Neural cell (in vitro differentiated cells): ENCODE results near the gene PWWP2B. TPM values are rescaled to one million over a fixed set of nuclear protein-coding genes. Genes with fewer than 3 reads are reported as not detected.

Experiments used
- H2AFZ ChIP-seq: fragments of 200-600, 300-800 bp; sonication (generic), shearing (Covaris generic); 2 replicates; pipeline ENCODE4 v1.6.0; 2014; ENCODE audit warnings: low read depth, mild to moderate bottlenecking, antibody characterized with exemption, low read length, moderate library complexity
- H3F3A ChIP-seq: fragments of 200-600 bp; shearing (Covaris generic); 2 replicates; pipeline ENCODE4 v1.6.1; 2016; ENCODE audit warnings: mild to moderate bottlenecking, moderate library complexity, mixed read lengths, antibody characterized with exemption, low read length; ENCODE audit not compliant: insufficient read depth, poor library complexity, severe bottlenecking
- H3K27ac ChIP-seq: fragments of 200-600, 300-800 bp; sonication (generic), shearing (Covaris generic); 2 replicates; pipeline ENCODE4 v1.5.1; 2014; ENCODE audit warnings: mild to moderate bottlenecking, low read length, moderate library complexity
- H3K27me3 ChIP-seq: fragments of 300-800, 200-600 bp; sonication (generic), shearing (Covaris generic); 2 replicates; pipeline ENCODE4 v1.6.0; 2014; ENCODE audit warnings: mild to moderate bottlenecking, low read depth, low read length, moderate library complexity; ENCODE audit not compliant: insufficient read depth
- H3K36me3 ChIP-seq: fragments of 300-800, 200-600 bp; sonication (generic), shearing (Covaris generic); 2 replicates; pipeline ENCODE4 v1.5.1; 2014; ENCODE audit warnings: mild to moderate bottlenecking, antibody characterized with exemption, low read length, moderate library complexity; ENCODE audit not compliant: insufficient read depth
- H3K4me2 ChIP-seq: fragments of 300-800, 200-600 bp; sonication (generic), shearing (Covaris generic); 2 replicates; pipeline ENCODE4 v1.6.0; 2014; ENCODE audit warnings: mild to moderate bottlenecking, low read length
- H3K4me3 ChIP-seq: fragments of 300-800, 200-600 bp; sonication (generic), shearing (Covaris generic); 2 replicates; pipeline ENCODE4 v1.5.1; 2014; ENCODE audit warnings: mild to moderate bottlenecking, low read length, moderate library complexity
- H3K79me2 ChIP-seq: fragments of 200-600 bp; shearing (Covaris generic); replicated peaks from 2 replicates; pipeline ENCODE4 v1.6.0; 2014; ENCODE audit warnings: mild to moderate bottlenecking, low read length, moderate library complexity; ENCODE audit not compliant: insufficient read depth
- H3K9ac ChIP-seq: fragments of 300-800, 200-600 bp; sonication (generic), shearing (Covaris generic); 2 replicates; pipeline ENCODE4 v1.6.1; 2016; ENCODE audit warnings: mild to moderate bottlenecking, low read length, mixed read lengths
- H3K9me2 ChIP-seq: fragments of 200-600 bp; shearing (Covaris generic); 2 replicates; pipeline ENCODE4 v1.6.1; 2016; ENCODE audit warnings: mild to moderate bottlenecking, low read length, mixed read lengths; ENCODE audit not compliant: insufficient read depth
- H3K9me3 ChIP-seq: fragments of 200-600, 300-800 bp; sonication (generic), shearing (Covaris generic); 2 replicates; pipeline ENCODE4 v1.6.1; 2016; ENCODE audit warnings: mild to moderate bottlenecking, mixed run types, low read length, moderate library complexity, mixed read lengths
- H4K20me1 ChIP-seq: fragments of 200-600 bp; shearing (Covaris generic); 2 replicates; pipeline ENCODE4 v1.6.1; 2016; ENCODE audit warnings: mild to moderate bottlenecking, mixed run types; ENCODE audit not compliant: insufficient read depth
- EP300 ChIP-seq: fragments of 450-650 bp; conservative IDR thresholded peaks from 2 replicates; pipeline ENCODE4 v1.6.1; 2014; ENCODE audit warnings: antibody characterized with exemption, mild to moderate bottlenecking, moderate library complexity; ENCODE audit not compliant: poor library complexity, severe bottlenecking
- EZH2 ChIP-seq: fragments of 200-600, 300-800 bp; shearing (Covaris generic), sonication (generic); IDR thresholded peaks from 2 replicates; pipeline ENCODE4 v1.6.1; 2014; ENCODE audit warnings: antibody characterized with exemption, low read length, borderline replicate concordance, mild to moderate bottlenecking; ENCODE audit not compliant: insufficient read depth, poor library complexity, severe bottlenecking
- MXI1 ChIP-seq: fragments of 450-650 bp; conservative IDR thresholded peaks from 2 replicates; pipeline ENCODE4 v1.6.1; 2014; ENCODE audit warnings: antibody characterized with exemption, mild to moderate bottlenecking; ENCODE audit not compliant: poor library complexity, severe bottlenecking
- POLR2AphosphoS5 ChIP-seq: IDR thresholded peaks from 2 replicates; pipeline ENCODE4 v1.6.1; 2012
- RAD21 ChIP-seq: fragments of 450-650 bp; conservative IDR thresholded peaks from 2 replicates; pipeline ENCODE4 v1.6.1; 2014; ENCODE audit warnings: antibody characterized with exemption, mild to moderate bottlenecking, moderate library complexity
- SMC3 ChIP-seq: fragments of 450-650 bp; conservative IDR thresholded peaks from 2 replicates; pipeline ENCODE4 v1.6.1; 2014; ENCODE audit warnings: antibody characterized with exemption, mild to moderate bottlenecking, moderate library complexity; ENCODE audit not compliant: poor library complexity
- TAF1 ChIP-seq: IDR thresholded peaks from 2 replicates; pipeline ENCODE4 v1.6.1; 2012; ENCODE audit warnings: low read depth
- polyA plus RNA-seq: library from polyadenylated mRNA; depleted of rRNA; stranded (reverse); fragments of >200 nt; gene quantifications from 2 replicates; pipeline ENCODE4 v1.2.3, GENCODE V29; 2014
- TF ChIP-seq, protein P1 (sequence below): fragments of 450-650 bp; IDR thresholded peaks from 2 replicates; pipeline ENCODE4 v1.5.1; 2014; ENCODE audit warnings: antibody characterized with exemption, mild to moderate bottlenecking, moderate library complexity; ENCODE audit not compliant: poor library complexity, severe bottlenecking
- TF ChIP-seq, protein P2 (sequence below): IDR thresholded peaks from 2 replicates; pipeline ENCODE4 v1.6.1; 2012; ENCODE audit warnings: borderline replicate concordance

The PWWP2B gene
- polyA plus RNA-seq, 1 donor from 2014 or later = 13.0 TPM

DNA sequence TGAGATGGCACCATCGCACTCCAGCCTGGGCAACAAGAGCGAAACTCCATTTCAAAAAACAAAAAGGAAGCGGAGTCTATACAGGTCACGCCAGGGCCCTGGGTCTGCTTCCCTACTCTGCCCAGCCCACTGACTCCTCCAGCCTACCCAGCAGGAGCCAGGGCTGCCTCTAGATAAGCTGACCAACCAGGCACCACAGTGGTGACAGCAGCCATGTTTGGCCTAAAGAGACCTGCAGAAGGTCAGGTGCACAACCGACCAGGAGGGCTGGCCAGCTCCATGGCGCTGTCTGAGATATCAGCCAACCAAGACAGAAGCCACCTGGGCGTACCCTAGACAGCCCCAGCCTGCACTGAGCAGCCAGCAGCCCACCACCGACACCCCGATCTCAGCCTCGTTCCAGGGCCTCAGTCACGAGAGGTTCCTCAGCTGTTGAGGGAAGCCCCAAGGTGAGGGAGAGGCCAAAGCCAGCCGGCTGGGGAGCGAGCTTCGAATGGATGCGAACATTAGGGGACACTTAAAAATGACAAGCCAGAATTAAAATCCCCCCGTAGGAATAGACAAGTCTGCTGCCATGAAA is 24.4 kb upstream of the PWWP2B start:
- no peaks in the 10 kb centered on the region for H3K9me3 ChIP-seq
- H2AFZ ChIP-seq = no peak overlapping the region
- H3K4me3 ChIP-seq = no peak overlapping the region
- H3F3A ChIP-seq = no peaks in the 10 kb centered on the region
- H3K27me3 ChIP-seq = no peaks in the 10 kb centered on the region
- H3K9me2 ChIP-seq = no peaks in the 10 kb centered on the region
- no peak overlapping the region for H3K27ac ChIP-seq
- no peak for TF ChIP-seq MXI1
- TF ChIP-seq, protein P1, sequence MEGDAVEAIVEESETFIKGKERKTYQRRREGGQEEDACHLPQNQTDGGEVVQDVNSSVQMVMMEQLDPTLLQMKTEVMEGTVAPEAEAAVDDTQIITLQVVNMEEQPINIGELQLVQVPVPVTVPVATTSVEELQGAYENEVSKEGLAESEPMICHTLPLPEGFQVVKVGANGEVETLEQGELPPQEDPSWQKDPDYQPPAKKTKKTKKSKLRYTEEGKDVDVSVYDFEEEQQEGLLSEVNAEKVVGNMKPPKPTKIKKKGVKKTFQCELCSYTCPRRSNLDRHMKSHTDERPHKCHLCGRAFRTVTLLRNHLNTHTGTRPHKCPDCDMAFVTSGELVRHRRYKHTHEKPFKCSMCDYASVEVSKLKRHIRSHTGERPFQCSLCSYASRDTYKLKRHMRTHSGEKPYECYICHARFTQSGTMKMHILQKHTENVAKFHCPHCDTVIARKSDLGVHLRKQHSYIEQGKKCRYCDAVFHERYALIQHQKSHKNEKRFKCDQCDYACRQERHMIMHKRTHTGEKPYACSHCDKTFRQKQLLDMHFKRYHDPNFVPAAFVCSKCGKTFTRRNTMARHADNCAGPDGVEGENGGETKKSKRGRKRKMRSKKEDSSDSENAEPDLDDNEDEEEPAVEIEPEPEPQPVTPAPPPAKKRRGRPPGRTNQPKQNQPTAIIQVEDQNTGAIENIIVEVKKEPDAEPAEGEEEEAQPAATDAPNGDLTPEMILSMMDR = no peak
- TF ChIP-seq EP300 = no peak
- TF ChIP-seq SMC3 = no peak
- TF ChIP-seq POLR2AphosphoS5 = no peak
- no peak for TF ChIP-seq TAF1
- no peaks in the 10 kb centered on the region for H3K79me2 ChIP-seq
- H3K9ac ChIP-seq = no peak overlapping the region
- H3K4me2 ChIP-seq = no peak overlapping the region
- H3K36me3 ChIP-seq = no peaks in the 10 kb centered on the region
- no peaks in the 10 kb centered on the region for H4K20me1 ChIP-seq

DNA sequence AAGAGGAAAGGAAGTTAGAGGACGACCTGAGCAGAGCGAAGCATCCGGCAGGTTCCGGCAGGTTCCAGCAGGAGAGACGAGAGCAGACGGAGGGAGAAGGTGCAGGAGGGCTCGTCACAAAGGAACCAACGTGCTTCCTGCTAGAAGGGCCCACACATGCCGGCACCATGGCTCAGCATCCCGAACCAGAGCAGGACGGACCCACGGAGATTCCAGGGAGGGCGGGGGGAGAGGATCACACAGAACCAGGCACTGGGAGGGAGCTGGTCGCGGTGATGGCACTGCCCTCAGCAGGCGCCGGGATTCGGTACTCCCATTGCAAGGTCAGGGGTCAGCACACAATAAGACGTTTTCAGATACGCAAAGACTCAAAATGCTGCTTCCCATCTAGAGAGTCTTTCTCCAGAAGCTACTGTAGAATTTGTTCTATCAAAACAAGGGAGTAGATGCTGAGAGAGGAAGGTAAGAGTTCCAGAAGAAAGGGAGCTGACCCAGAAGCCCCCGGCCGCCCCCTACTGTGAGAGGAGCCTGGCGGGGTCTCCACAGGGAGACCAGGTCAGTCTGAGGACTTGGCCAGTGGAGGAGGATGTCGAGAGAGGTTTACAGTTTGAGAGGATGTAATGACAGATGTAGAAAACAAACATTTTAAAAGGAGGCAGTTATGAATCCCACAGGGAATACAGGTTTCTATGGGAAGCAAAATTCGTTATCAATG is 23.6 kb upstream of the PWWP2B start:
- Histone ChIP-seq H3K4me2 (no peak overlapping the region), H3K27me3 (no peaks in the 10 kb centered on the region), H3K9me2 (no peaks in the 10 kb centered on the region), H3K4me3 (no peak overlapping the region), H3K79me2 (no peaks in the 10 kb centered on the region), H3K9me3 (no peaks in the 10 kb centered on the region), H4K20me1 (no peaks in the 10 kb centered on the region), H2AFZ (no peak overlapping the region), H3K36me3 (no peaks in the 10 kb centered on the region), H3F3A (no peaks in the 10 kb centered on the region), H3K9ac (no peak overlapping the region), H3K27ac (no peak overlapping the region)
- no peak for TF ChIP-seq EP300
- no peak for TF ChIP-seq MXI1
- no peak for TF ChIP-seq TAF1
- no peak for TF ChIP-seq POLR2AphosphoS5

DNA sequence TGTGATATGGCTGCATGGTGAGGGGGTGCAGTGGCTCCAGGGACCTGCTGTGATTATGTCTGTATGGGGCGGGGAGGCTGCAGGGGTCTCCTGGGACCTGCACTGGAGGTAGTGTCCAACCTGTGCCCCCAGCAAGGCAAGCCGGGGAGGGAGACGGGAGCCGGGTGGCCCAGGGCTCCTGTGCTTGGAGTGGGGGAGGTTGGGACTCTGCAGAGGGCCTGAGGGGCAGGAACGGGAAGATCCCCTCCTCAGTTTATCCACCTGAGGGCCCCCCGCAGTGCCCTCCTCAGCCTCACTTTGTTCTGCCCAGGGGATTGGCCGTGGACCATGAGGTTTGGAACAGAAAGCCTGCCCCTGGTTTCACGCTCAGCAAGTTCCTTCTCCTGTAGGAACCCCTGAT is 22.8 kb upstream of the PWWP2B start:
- Histone ChIP-seq H2AFZ (no peak overlapping the region), H4K20me1 (no peaks in the 10 kb centered on the region), H3K79me2 (no peaks in the 10 kb centered on the region), H3K4me3 (no peak overlapping the region), H3K9ac (no peak overlapping the region), H3F3A (no peaks in the 10 kb centered on the region), H3K4me2 (no peak overlapping the region), H3K36me3 (no peaks in the 10 kb centered on the region), H3K27me3 (no peaks in the 10 kb centered on the region), H3K9me2 (no peaks in the 10 kb centered on the region), H3K9me3 (no peaks in the 10 kb centered on the region), H3K27ac (no peak overlapping the region)
- no peak for TF ChIP-seq SMC3
- no peak for TF ChIP-seq EZH2
- TF ChIP-seq RAD21 = no peak
- TF ChIP-seq MXI1 = no peak
- TF ChIP-seq, protein P2, sequence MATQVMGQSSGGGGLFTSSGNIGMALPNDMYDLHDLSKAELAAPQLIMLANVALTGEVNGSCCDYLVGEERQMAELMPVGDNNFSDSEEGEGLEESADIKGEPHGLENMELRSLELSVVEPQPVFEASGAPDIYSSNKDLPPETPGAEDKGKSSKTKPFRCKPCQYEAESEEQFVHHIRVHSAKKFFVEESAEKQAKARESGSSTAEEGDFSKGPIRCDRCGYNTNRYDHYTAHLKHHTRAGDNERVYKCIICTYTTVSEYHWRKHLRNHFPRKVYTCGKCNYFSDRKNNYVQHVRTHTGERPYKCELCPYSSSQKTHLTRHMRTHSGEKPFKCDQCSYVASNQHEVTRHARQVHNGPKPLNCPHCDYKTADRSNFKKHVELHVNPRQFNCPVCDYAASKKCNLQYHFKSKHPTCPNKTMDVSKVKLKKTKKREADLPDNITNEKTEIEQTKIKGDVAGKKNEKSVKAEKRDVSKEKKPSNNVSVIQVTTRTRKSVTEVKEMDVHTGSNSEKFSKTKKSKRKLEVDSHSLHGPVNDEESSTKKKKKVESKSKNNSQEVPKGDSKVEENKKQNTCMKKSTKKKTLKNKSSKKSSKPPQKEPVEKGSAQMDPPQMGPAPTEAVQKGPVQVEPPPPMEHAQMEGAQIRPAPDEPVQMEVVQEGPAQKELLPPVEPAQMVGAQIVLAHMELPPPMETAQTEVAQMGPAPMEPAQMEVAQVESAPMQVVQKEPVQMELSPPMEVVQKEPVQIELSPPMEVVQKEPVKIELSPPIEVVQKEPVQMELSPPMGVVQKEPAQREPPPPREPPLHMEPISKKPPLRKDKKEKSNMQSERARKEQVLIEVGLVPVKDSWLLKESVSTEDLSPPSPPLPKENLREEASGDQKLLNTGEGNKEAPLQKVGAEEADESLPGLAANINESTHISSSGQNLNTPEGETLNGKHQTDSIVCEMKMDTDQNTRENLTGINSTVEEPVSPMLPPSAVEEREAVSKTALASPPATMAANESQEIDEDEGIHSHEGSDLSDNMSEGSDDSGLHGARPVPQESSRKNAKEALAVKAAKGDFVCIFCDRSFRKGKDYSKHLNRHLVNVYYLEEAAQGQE = no peak
- TF ChIP-seq EP300 = no peak
- TF ChIP-seq, protein P1 = no peak
- no peak for TF ChIP-seq POLR2AphosphoS5
- no peak for TF ChIP-seq TAF1
